ENCODE results near the gene AAK1. TPM values are rescaled to one million over a fixed set of nuclear protein-coding genes. Genes with fewer than 3 reads are reported as not detected.
"Not testable (repeated sequence)": the region's sequence is repeated elsewhere in the genome, so short reads cannot be mapped to it uniquely, and the experiment has no call there.

The AAK1 gene
- total RNA-seq, 1 donor from 2014 or later: 48.6 TPM

DNA sequence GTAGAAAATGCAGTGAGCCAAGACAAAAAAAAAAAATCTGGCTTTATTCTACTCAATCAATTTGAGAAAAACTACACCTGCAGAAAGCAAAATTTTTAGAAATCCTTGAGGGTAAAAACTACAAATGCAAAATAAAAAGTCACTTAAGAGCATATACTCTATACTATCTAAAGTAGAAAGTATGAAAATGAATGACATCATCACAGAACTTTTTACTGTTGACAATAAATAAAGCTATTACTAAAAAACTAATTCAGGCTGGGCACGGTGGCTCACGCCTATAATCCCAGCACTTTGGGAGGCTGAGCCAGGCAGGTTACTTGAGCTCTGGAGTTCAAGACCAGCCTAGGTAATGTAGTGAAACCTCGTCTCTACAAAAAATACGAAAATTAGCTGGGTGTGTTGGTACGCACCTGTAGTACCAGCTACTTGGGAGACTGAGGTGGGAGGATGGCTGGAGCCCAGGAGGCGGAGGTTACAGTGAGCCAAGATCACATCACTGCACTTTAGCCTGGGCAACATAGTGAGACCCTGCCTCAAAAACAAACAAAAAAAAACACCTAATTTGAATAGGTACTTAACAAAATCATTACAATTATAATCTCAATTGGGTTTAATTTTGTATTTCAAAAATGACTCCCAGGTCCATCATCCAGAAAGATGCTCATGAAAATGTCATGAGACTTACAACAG lies 213.9 kb downstream of the AAK1 start:
- Histone ChIP-seq H3K4me3 (no peak overlapping the region), H3K27me3 (no peaks in the 10 kb centered on the region), H3K36me3 (peaks cover 0 to 56% of the 10 kb centered on the region in 2 donors), H3K27ac (no peak overlapping the region), H3K9me3 (no peaks in the 10 kb centered on the region), H3K4me1 (peaks cover 6% of the 10 kb centered on the region)
- DNase-seq (ENCODE audit: extremely low spot score in 2 of 2): no peak
- intact Hi-C loops (cut with DNase I): no loop called here
- TF ChIP-seq, protein P1, sequence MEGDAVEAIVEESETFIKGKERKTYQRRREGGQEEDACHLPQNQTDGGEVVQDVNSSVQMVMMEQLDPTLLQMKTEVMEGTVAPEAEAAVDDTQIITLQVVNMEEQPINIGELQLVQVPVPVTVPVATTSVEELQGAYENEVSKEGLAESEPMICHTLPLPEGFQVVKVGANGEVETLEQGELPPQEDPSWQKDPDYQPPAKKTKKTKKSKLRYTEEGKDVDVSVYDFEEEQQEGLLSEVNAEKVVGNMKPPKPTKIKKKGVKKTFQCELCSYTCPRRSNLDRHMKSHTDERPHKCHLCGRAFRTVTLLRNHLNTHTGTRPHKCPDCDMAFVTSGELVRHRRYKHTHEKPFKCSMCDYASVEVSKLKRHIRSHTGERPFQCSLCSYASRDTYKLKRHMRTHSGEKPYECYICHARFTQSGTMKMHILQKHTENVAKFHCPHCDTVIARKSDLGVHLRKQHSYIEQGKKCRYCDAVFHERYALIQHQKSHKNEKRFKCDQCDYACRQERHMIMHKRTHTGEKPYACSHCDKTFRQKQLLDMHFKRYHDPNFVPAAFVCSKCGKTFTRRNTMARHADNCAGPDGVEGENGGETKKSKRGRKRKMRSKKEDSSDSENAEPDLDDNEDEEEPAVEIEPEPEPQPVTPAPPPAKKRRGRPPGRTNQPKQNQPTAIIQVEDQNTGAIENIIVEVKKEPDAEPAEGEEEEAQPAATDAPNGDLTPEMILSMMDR (IDR thresholded peaks at IDR 0.05): no peak
- TF ChIP-seq POLR2A (IDR thresholded peaks at IDR 0.05) (no peak), POLR2AphosphoS5 (IDR thresholded peaks at IDR 0.05; ENCODE audit: insufficient read depth in 1 of 2, low read depth in 1 of 2) (no peak)

DNA sequence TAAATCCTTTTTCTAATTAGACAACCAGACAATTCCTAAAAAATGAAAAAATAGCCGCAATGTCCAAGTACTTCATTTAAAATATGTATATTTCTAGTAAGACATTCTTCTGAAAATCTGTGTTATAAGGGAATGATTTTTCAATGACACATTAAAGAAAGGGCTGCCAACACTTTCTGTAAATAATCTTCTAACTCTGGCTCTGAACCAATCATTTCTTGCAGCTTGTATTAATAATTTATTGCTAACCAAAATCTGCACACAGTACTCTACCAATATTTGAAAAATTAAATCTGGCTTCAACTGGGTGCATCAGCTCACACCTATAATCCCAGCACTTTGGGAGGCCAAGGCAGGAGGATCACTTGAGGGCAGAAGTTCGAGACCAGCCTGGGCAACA lies 214.6 kb downstream of the AAK1 start:
- H3K27ac ChIP-seq: no peak overlapping the region
- intact Hi-C loops (cut with DNase I): no loop called here
- no peak overlapping the region for H3K4me3 ChIP-seq
- no peaks in the 10 kb centered on the region for H3K9me3 ChIP-seq
- no peak for DNase-seq (ENCODE audit: extremely low spot score in 2 of 2)
- peaks cover 0 to 56% of the 10 kb centered on the region in 2 donors for H3K36me3 ChIP-seq
- H3K27me3 ChIP-seq: no peaks in the 10 kb centered on the region
- no peaks in the 10 kb centered on the region for H3K4me1 ChIP-seq
- no peak for TF ChIP-seq POLR2AphosphoS5 (IDR thresholded peaks at IDR 0.05; ENCODE audit: insufficient read depth in 1 of 2, low read depth in 1 of 2)
- TF ChIP-seq, protein P1 (IDR thresholded peaks at IDR 0.05): no peak
- no peak for TF ChIP-seq POLR2A (IDR thresholded peaks at IDR 0.05)

DNA sequence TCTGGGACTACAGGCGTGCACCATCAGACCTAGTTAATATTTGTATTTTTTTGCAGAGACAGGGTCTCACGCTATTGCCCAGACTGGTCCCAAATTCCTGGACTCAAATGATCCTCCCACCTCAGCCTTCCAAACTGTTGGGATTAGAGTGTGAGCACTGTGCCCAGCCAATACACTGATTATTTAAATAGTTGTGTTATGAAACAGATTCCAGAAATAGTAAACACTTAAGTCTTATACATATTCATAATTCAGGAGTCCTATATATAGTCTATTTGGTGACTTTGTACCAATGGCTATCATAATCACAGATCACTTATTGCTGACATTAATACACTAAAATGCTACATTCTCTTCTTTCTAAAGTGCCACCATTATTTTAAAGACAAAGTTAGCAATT lies 219.1 kb downstream of the AAK1 start:
- no peak for DNase-seq (ENCODE audit: extremely low spot score in 2 of 2)
- Histone ChIP-seq H3K4me1 (no peaks in the 10 kb centered on the region), H3K27ac (no peak overlapping the region), H3K9me3 (no peaks in the 10 kb centered on the region), H3K4me3 (no peak overlapping the region), H3K36me3 (peaks cover 0 to 47% of the 10 kb centered on the region in 2 donors), H3K27me3 (no peaks in the 10 kb centered on the region)
- intact Hi-C loops (cut with DNase I): no loop called here
- TF ChIP-seq POLR2AphosphoS5 (IDR thresholded peaks at IDR 0.05; ENCODE audit: insufficient read depth in 1 of 2, low read depth in 1 of 2): no peak
- no peak for TF ChIP-seq POLR2A (IDR thresholded peaks at IDR 0.05)
- TF ChIP-seq, protein P1 (IDR thresholded peaks at IDR 0.05): no peak

GRCh38 chr2:69422198-69422597 lies 221.3 kb downstream of the AAK1 start:
- H3K36me3 ChIP-seq: peaks cover 0 to 47% of the 10 kb centered on the region in 2 donors
- no peaks in the 10 kb centered on the region for H3K9me3 ChIP-seq
- H3K27ac ChIP-seq: no peak overlapping the region

DNA sequence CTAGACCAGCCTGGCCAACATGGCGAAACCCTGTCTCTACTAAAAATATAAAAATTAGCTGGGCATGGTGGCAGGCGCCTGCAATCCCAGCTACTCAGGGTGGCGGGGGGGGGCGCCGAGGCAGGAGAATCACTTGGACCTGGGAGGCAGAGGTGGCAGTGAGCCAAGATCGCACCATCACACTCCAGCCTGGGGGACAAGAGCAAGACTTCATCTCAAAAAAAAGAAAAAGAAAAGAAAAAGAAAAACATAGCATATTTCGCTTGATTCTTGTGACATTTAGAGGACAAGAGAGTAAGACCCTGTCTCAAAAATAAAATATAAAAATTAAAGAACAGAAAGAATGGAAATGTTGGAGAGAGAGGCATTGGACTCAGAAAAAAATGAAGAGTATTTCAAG lies 224.4 kb downstream of the AAK1 start:
- H3K27me3 ChIP-seq; H3K27ac ChIP-seq; H3K4me1 ChIP-seq; DNase-seq (ENCODE audit: extremely low spot score in 2 of 2); H3K4me3 ChIP-seq; H3K9me3 ChIP-seq; intact Hi-C loops (cut with DNase I): not testable (repeated sequence)
- peaks cover 0 to 63% of the 10 kb centered on the region in 2 donors for H3K36me3 ChIP-seq

More at GRCh38 chr2:69422198-69422597, 221.3 kb downstream of the AAK1 start:
- no peak for DNase-seq (ENCODE audit: extremely low spot score in 2 of 2)
- Histone ChIP-seq H3K4me3 (no peak overlapping the region), H3K4me1 (no peaks in the 10 kb centered on the region), H3K27me3 (no peaks in the 10 kb centered on the region)
- TF ChIP-seq POLR2A (IDR thresholded peaks at IDR 0.05) (no peak), POLR2AphosphoS5 (IDR thresholded peaks at IDR 0.05; ENCODE audit: insufficient read depth in 1 of 2, low read depth in 1 of 2) (no peak)
- TF ChIP-seq, protein P1 (IDR thresholded peaks at IDR 0.05): no peak
- intact Hi-C loops (cut with DNase I): no loop called here
